ENCODE measurements around the gene ZNRF3. TPM values are rescaled to one million over a fixed set of nuclear protein-coding genes. Genes with fewer than 3 reads are reported as not detected.

The ZNRF3 gene
- polyA plus RNA-seq, 3 donors = 0.13 TPM; not detected in 2

GRCh38 chr22:28934026-28934425, 50.7 kb downstream of the ZNRF3 start:
- no peak overlapping the region for H3K4me3 Mint-ChIP-seq
- no peaks in the 10 kb centered on the region for H3K79me2 ChIP-seq (ENCODE audit: insufficient read depth, low read length)
- H3K27me3 Mint-ChIP-seq (ENCODE audit: low read depth in 3 of 3) = peaks cover 2 to 20% (median 7%) of the 10 kb centered on the region in 3 donors
- H3K9ac ChIP-seq (ENCODE audit: insufficient read depth, low read length, poor library complexity, severe bottlenecking) = no peak overlapping the region
- no peaks in the 10 kb centered on the region for H3K36me3 Mint-ChIP-seq
- H3K27me3 ChIP-seq (ENCODE audit: control insufficient read depth in 2 of 2, insufficient read depth in 2 of 2, low read length in 2 of 2) = peaks cover 2 to 3% of the 10 kb centered on the region in 2 donors
- no peak overlapping the region for H3K4me3 ChIP-seq (replicated peaks in 1 of 3; ENCODE audit: low read depth in 2 of 3, low read length in 3 of 3)
- no peaks in the 10 kb centered on the region for H4K20me1 ChIP-seq (ENCODE audit: insufficient read depth, low read length)
- no peak overlapping the region for H3K4me2 ChIP-seq (replicated peaks; ENCODE audit: extremely low read depth, low read length, poor library complexity, severe bottlenecking)
- H2AFZ ChIP-seq (ENCODE audit: insufficient read depth, low read depth, low read length, poor library complexity, severe bottlenecking) = no peak overlapping the region
- no peak for DNase-seq
- intact Hi-C loops (cut with micrococcal nuclease) = no loop called here
- H3K9me3 Mint-ChIP-seq = peaks cover 0 to 2% (median 0%) of the 10 kb centered on the region in 7 donors
- no peaks in the 10 kb centered on the region for H3K4me1 ChIP-seq (ENCODE audit: control insufficient read depth in 1 of 2, insufficient read depth in 2 of 2, low read length in 2 of 2)
- H3K27ac ChIP-seq (ENCODE audit: low read depth in 1 of 2, low read length in 2 of 2) = no peak overlapping the region
- H3K27ac Mint-ChIP-seq = no peak overlapping the region
- no peaks in the 10 kb centered on the region for H3K36me3 ChIP-seq (replicated peaks in 1 of 2; ENCODE audit: control insufficient read depth in 1 of 2, insufficient read depth in 2 of 2, low read length in 2 of 2)
- no peaks in the 10 kb centered on the region for H3K9me3 ChIP-seq (replicated peaks in 1 of 2; ENCODE audit: control insufficient read depth in 1 of 2, insufficient read depth in 1 of 2, low read length in 2 of 2)
- H3K4me1 Mint-ChIP-seq = no peaks in the 10 kb centered on the region
- no peak for TF ChIP-seq CTCF (IDR thresholded peaks at IDR 0.05)
- no CpG with 5 or more reads among the region's 3 CpGs for WGBS (ENCODE audit: insufficient coverage)

GRCh38 chr22:28935140-28935539, 51.8 kb downstream of the ZNRF3 start:
- intact Hi-C loops (cut with micrococcal nuclease) = no loop called here
- H3K79me2 ChIP-seq (ENCODE audit: insufficient read depth, low read length) = no peaks in the 10 kb centered on the region
- peaks cover 6 to 21% (median 9%) of the 10 kb centered on the region in 3 donors for H3K27me3 Mint-ChIP-seq (ENCODE audit: low read depth in 3 of 3)

More at GRCh38 chr22:28935140-28935539, 51.8 kb downstream of the ZNRF3 start:
- no peak for DNase-seq
- Histone ChIP-seq H3K9me3 (replicated peaks in 1 of 2; ENCODE audit: control insufficient read depth in 1 of 2, insufficient read depth in 1 of 2, low read length in 2 of 2) (no peaks in the 10 kb centered on the region), H3K27me3 (ENCODE audit: control insufficient read depth in 2 of 2, insufficient read depth in 2 of 2, low read length in 2 of 2) (peaks cover 2 to 3% of the 10 kb centered on the region in 2 donors), H3K36me3 (replicated peaks in 1 of 2; ENCODE audit: control insufficient read depth in 1 of 2, insufficient read depth in 2 of 2, low read length in 2 of 2) (no peaks in the 10 kb centered on the region), H4K20me1 (ENCODE audit: insufficient read depth, low read length) (no peaks in the 10 kb centered on the region), H2AFZ (ENCODE audit: insufficient read depth, low read depth, low read length, poor library complexity, severe bottlenecking) (no peak overlapping the region), H3K9ac (ENCODE audit: insufficient read depth, low read length, poor library complexity, severe bottlenecking) (no peak overlapping the region), H3K4me1 (ENCODE audit: control insufficient read depth in 1 of 2, insufficient read depth in 2 of 2, low read length in 2 of 2) (no peaks in the 10 kb centered on the region), H3K27ac (ENCODE audit: low read depth in 1 of 2, low read length in 2 of 2) (no peak overlapping the region), H3K4me3 (replicated peaks in 1 of 3; ENCODE audit: low read depth in 2 of 3, low read length in 3 of 3) (no peak overlapping the region), H3K4me2 (replicated peaks; ENCODE audit: extremely low read depth, low read length, poor library complexity, severe bottlenecking) (no peak overlapping the region)
- no peak for TF ChIP-seq CTCF (IDR thresholded peaks at IDR 0.05)
- H3K4me1 Mint-ChIP-seq = no peaks in the 10 kb centered on the region
- peaks cover 0 to 2% (median 0%) of the 10 kb centered on the region in 7 donors for H3K9me3 Mint-ChIP-seq
- H3K27ac Mint-ChIP-seq = no peak overlapping the region
- H3K4me3 Mint-ChIP-seq = peak overlapping the region in 1 of 2 donors; percentile 4
- 81% methylated on average over 3 of the region's 4 CpGs for WGBS (ENCODE audit: insufficient coverage)
- no peaks in the 10 kb centered on the region for H3K36me3 Mint-ChIP-seq
